ENCODE results near the gene AP2S1.
"Not testable (repeated sequence)": the region's sequence is repeated elsewhere in the genome, so short reads cannot be mapped to it uniquely, and the experiment has no call there.

AP2S1 gene

DNA sequence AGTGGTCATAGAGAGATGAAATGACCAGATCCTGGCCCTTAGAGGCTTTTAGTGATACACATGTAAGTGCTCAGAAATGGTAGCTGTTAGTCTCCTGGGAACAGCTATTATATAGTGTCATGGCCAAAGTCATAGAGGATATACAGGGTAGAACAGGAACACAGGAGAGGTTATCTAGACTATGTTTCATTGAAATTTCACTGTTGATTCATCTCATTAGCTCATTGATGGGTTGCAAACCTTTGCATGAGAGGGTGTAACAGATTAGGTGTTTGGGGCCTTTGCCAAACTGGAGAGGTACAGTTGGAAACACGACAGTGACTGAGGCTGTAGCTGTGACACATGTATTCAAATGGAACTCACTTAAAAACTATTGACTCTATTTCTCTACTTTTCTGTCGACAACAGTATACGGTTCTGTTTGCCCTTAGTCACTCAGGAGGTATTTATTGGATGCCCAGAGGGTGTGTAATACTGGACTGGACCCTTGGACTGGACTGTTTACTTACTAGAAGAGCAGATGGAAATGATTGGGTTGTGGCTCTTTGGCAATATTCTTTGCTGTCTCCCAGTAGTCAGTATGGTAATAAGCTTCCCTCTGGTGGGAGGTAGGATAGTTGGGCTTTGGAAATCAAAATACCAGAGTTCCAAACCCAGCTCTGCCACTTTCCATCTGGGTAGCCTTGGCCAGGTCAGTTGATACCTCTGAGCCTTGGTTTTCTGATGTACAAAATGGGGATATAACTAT, 40.0 kb upstream of the AP2S1 start:
- TF ChIP-seq, protein P1, sequence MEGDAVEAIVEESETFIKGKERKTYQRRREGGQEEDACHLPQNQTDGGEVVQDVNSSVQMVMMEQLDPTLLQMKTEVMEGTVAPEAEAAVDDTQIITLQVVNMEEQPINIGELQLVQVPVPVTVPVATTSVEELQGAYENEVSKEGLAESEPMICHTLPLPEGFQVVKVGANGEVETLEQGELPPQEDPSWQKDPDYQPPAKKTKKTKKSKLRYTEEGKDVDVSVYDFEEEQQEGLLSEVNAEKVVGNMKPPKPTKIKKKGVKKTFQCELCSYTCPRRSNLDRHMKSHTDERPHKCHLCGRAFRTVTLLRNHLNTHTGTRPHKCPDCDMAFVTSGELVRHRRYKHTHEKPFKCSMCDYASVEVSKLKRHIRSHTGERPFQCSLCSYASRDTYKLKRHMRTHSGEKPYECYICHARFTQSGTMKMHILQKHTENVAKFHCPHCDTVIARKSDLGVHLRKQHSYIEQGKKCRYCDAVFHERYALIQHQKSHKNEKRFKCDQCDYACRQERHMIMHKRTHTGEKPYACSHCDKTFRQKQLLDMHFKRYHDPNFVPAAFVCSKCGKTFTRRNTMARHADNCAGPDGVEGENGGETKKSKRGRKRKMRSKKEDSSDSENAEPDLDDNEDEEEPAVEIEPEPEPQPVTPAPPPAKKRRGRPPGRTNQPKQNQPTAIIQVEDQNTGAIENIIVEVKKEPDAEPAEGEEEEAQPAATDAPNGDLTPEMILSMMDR (IDR thresholded peaks at IDR 0.05; ENCODE audit: low read depth, low read length, missing control alignments) = no peak
- DNase-seq (ENCODE audit: low read depth) = peak; percentile 38
- no peak overlapping the region for H3K4me3 ChIP-seq (ENCODE audit: low read depth, low read length)
- in situ Hi-C loops (cut with HindIII; ENCODE audit: low sequenced_read_pairs) = loop anchor here (5.0 kb wide), 1 partner anchor 77 kb away; no protein-coding TSS in a partner anchor

DNA sequence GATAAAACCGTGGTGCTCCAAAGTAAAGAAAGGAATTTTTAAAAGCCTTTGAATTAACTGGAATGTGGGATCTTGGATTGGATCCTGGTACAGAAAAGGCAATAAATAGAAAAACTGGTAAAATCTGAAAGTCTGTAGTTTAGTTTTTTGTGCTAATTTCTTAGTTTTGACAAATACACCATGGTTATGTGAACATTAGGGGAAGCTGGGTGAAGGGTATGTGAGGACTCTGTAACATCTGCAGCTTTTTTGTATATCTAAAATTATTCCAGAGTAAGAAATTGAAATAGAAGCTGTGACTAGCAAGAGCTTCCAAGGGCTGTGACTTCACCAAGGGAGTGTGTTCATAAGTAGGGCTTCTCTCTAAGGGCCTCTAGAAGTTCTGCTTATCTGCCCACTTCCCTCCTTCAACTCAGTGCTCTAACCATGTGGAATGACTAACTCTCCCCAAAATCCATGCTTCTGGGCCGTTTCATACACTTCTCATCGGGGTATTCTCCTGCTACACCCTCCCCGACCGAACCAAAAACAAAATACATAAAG, 36.7 kb upstream of the AP2S1 start:
- no peak for DNase-seq (ENCODE audit: low read depth)
- no peak overlapping the region for H3K4me3 ChIP-seq (ENCODE audit: low read depth, low read length)
- TF ChIP-seq, protein P1 (IDR thresholded peaks at IDR 0.05; ENCODE audit: low read depth, low read length, missing control alignments) = no peak
- in situ Hi-C loops (cut with HindIII; ENCODE audit: low sequenced_read_pairs) = no loop called here

DNA sequence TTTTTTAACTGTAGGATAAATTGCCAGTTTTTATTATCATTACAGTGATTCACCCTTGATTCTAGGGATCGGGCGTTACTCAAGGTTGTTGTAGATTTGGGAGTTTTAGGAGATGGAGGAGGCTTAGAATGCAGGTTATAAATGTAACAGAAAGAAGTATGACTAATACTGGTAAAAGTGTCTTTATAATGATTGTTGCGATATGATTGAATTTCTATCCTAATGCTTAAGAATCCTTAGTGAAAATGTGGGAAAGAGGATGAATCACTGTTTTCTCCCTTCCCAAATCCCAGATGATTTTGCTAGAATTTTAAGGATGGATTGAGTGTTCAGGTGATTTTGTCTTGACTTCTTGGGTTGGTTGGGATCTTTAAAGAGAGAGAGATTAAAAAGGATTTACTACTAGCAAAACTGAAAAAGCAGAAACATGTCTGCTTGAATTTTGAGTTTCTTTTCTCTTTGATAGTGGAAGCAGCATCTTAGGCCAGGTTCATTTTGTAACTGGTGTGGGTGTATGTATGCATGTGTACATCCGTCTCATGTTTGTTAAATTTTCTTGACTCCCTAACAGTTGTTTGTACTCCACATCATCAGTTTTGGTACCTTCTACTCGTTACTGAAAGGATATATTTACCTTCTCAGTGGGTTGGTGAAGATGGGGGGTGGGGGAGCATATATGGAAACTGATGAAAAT, 36.0 kb upstream of the AP2S1 start:
- in situ Hi-C loops (cut with HindIII; ENCODE audit: low sequenced_read_pairs) = no loop called here
- H3K4me3 ChIP-seq (ENCODE audit: low read depth, low read length) = no peak overlapping the region
- TF ChIP-seq, protein P1 (IDR thresholded peaks at IDR 0.05; ENCODE audit: low read depth, low read length, missing control alignments) = no peak
- DNase-seq (ENCODE audit: low read depth) = no peak

DNA sequence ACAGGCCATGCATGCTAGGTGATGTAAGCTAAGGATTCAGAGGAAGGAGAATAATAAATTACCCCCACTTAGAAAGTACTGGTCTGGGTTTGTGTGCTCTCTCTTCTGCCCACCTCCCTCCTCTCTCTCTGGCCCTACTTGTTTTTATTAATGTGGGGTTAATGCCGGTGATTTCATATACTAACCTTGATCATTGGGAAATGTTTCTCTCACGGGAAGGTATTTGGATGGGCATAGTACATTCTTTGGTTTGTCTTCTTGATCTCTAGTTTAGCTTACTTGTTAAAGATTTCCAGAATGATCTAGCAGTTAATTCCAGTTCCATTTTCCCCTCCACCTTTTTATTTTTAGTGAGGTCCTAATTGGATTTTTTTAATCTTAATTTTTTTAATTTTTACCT, 34.8 kb upstream of the AP2S1 start:
- DNase-seq (ENCODE audit: low read depth) = no peak
- TF ChIP-seq, protein P1 (IDR thresholded peaks at IDR 0.05; ENCODE audit: low read depth, low read length, missing control alignments) = no peak
- in situ Hi-C loops (cut with HindIII; ENCODE audit: low sequenced_read_pairs) = no loop called here
- no peak overlapping the region for H3K4me3 ChIP-seq (ENCODE audit: low read depth, low read length)

DNA sequence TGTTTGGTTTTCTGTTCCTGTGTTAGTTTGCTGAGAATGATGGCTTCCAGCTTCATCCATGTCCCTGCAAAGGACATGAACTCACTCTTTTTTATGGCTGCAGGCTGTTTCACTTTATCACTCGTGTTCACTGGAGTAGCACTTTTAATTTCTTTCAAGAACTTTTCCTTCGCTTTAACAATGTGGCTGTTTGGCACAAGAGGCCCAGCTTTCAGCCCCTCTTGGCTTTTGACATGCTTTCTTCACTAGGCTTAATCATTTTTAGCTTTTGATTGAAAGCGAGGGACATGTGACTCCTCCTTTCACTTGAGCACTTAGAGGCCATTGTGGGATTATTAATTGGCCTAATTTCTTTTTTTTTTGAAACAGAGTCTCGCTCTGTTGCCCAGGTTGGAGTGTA, 32.1 kb upstream of the AP2S1 start:
- DNase-seq (ENCODE audit: low read depth); H3K4me3 ChIP-seq (ENCODE audit: low read depth, low read length); in situ Hi-C loops (cut with HindIII; ENCODE audit: low sequenced_read_pairs): not testable (repeated sequence)

DNA sequence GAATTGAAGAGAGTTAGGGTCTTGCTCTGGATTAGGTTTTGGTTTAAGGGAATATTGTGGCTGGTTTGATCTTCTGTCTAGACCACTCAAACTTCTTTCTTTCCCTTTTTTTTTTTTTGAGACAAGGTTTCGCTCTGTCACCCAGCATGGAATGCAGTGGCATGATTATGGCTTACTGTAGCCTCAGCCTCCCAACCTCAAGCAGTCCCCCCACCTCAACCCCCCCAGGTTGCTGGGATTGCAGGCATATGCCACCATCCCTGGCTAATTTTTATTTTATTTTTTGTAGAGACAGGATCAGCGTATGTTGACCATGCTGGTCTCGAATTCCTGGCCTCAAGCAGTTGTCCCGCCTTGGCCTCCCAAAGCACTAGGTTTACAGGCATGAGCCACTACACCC, 31.4 kb upstream of the AP2S1 start:
- TF ChIP-seq, protein P1 (IDR thresholded peaks at IDR 0.05; ENCODE audit: low read depth, low read length, missing control alignments) = no peak
- no peak for DNase-seq (ENCODE audit: low read depth)
- no peak overlapping the region for H3K4me3 ChIP-seq (ENCODE audit: low read depth, low read length)
- in situ Hi-C loops (cut with HindIII; ENCODE audit: low sequenced_read_pairs) = no loop called here

DNA sequence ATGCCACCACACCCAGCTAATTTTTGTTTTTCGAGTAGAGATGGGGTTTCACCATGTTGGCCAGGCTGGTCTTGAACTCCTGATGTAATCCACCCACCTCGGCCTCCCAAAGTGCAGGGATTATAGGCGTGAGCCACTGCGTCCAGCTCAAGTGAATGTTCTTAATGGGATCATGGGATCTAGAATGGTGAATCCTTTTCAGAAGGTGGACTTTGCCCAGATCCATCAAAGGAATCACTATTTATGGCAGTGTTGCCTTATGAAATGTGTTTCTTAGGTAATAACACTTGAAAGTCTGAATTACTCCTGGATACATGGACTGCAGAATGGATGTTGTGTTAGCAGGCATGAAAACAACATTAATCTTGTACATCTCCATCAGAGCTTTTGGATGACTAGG, 30.4 kb upstream of the AP2S1 start:
- no peak overlapping the region for H3K4me3 ChIP-seq (ENCODE audit: low read depth, low read length)
- in situ Hi-C loops (cut with HindIII; ENCODE audit: low sequenced_read_pairs) = no loop called here
- TF ChIP-seq, protein P1 (IDR thresholded peaks at IDR 0.05; ENCODE audit: low read depth, low read length, missing control alignments) = no peak
- no peak for DNase-seq (ENCODE audit: low read depth)
